Fibroblast of villous mesenchyme (primary cell): ENCODE measurements around the gene REX1BD. TPM values are rescaled to one million over a fixed set of nuclear protein-coding genes. Genes with fewer than 3 reads are reported as not detected.

Experiments
- small RNA-seq: library from RNA; depleted of rRNA; stranded (forward); fragments of <200 nt; gene quantifications from one replicate; pipeline ENCODE3, GENCODE V24; 2012
- total RNA-seq: library from RNA; depleted of rRNA; stranded (reverse); fragments of >200 nt; gene quantifications from 2 replicates; pipeline ENCODE4 v1.2.3, GENCODE V29; 2012

The REX1BD gene
- total RNA-seq, 1 donor = 27.6 TPM

Small RNA genes lying within 50 kb of the gene (small RNA-seq; reads per million reads assigned to genes)
- gene RN7SL155P = not detected

Other genes with a start within 250 kb of the REX1BD start
- gene PGPEP1, start 248.2 kb upstream of the REX1BD start, total RNA-seq = 24.8 and 29.8 TPM in 2 replicates
- 28.9 and 49.9 TPM in 2 replicates for gene GDF15, start 202.6 kb upstream of the REX1BD start, total RNA-seq
- gene LRRC25, start 191.2 kb upstream of the REX1BD start, total RNA-seq = under 0.01 TPM in 1 of 2 replicates, not detected in the other
- 56.1 and 73.4 TPM in 2 replicates for gene SSBP4, start 169.4 kb upstream of the REX1BD start, total RNA-seq
- gene ISYNA1, start 150.7 kb upstream of the REX1BD start, total RNA-seq = 25.4 and 48.4 TPM in 2 replicates
- 15.1 and 19.9 TPM in 2 replicates for gene ELL, start 66.7 kb upstream of the REX1BD start, total RNA-seq
- 209 and 241 TPM in 2 replicates for gene FKBP8, start 45.2 kb upstream of the REX1BD start, total RNA-seq
- gene KXD1, start 30.9 kb upstream of the REX1BD start, total RNA-seq = 92.8 and 93.1 TPM in 2 replicates
- 357 and 396 TPM in 2 replicates for gene UBA52, start 16.9 kb upstream of the REX1BD start, total RNA-seq
- not detected in 2 replicates for gene CRLF1, start 18.0 kb downstream of the REX1BD start, total RNA-seq
- under 0.01 and 0.32 TPM in 2 replicates for gene TMEM59L, start 24.1 kb downstream of the REX1BD start, total RNA-seq
- gene KLHL26, start 48.2 kb downstream of the REX1BD start, total RNA-seq = 2.6 and 3.5 TPM in 2 replicates
- gene CRTC1, start 94.9 kb downstream of the REX1BD start, total RNA-seq = 2.2 and 2.3 TPM in 2 replicates
- gene COMP, start 202.5 kb downstream of the REX1BD start, total RNA-seq = under 0.01 TPM in 1 of 2 replicates, not detected in the other
- 49.0 and 51.0 TPM in 2 replicates for gene UPF1, start 243.2 kb downstream of the REX1BD start, total RNA-seq